K562 (cell line): ENCODE measurements around the gene SPRR3. TPM values are rescaled to one million over a fixed set of nuclear protein-coding genes. Genes with fewer than 3 reads are reported as not detected.

Source experiments
- ATAC-seq: fragments of 200-7000 bp; cut with Tn5 transposase; 3 replicates; pipeline ENCODE4 v1.9.1; 2020; ENCODE audit warnings: moderate library complexity
- BruUV-seq: library from RNA; stranded (reverse); fragments of 400-500 nt; replicated peaks from 2 replicates; lab custom pipeline; 2021; lab: Mats Ljungman, UMichigan
- CTCF ChIA-PET: fragments of 300-600 bp; formaldehyde crosslinking; extraction: SDS; loops from one replicate; lab custom pipeline; 2021; ENCODE audit warnings: low intra/inter-chr PET ratio; lab: Yijun Ruan, JAX
- POLR2A ChIA-PET: fragments of 300-600, 350-650 bp; sonication (Branson Sonifier 250); formaldehyde crosslinking; extraction: SDS; loops from one replicate; lab custom pipeline; 2021; ENCODE audit warnings: antibody characterized with exemption, inconsistent platforms; lab: Yijun Ruan, JAX
- DNase-seq, 4 experiments: peaks; one replicate each; pipeline versions ENCODE4 v3.0.0 to v3.0.0-alpha.2; 2011 to 2018; ENCODE audit warnings: low spot score in 3 of 4, mixed read lengths in 3 of 4; ENCODE audit errors: extremely low read depth in 1 of 4
- FAIRE-seq: peaks from 2 replicates; lab custom pipeline; 2011; peaks lifted over from hg19 to GRCh38; lab: Jason Lieb, UNC
- H2AFZ ChIP-seq: 2 replicates; pipeline ENCODE4 v1.6.0; 2011; ENCODE audit warnings: low read depth, low read length, control low read depth, inconsistent platforms
- H3K27ac ChIP-seq: fragments of 200-600 bp; 3 replicates; pipeline ENCODE4 v1.8.0; 2011; ENCODE audit warnings: low read depth, mild to moderate bottlenecking, control low read depth, inconsistent platforms, low read length, moderate library complexity, mixed read lengths; ENCODE audit errors: extremely low read depth
- H3K27me3 ChIP-seq, 2 experiments: fragments of 300-600 bp in 1 of 2; 2 replicates in 1 of 2; 3 replicates in 1 of 2; pipeline versions ENCODE4 v1.6.0 to v1.8.0; 2011; ENCODE audit warnings: inconsistent platforms in 2 of 2, low read length in 2 of 2, mild to moderate bottlenecking in 1 of 2, mixed read lengths in 1 of 2, moderate library complexity in 1 of 2; ENCODE audit not compliant: control insufficient read depth in 2 of 2, insufficient read depth in 2 of 2
- H3K36me3 ChIP-seq: fragments of 300-600 bp; 3 replicates; pipeline ENCODE4 v1.8.0; 2011; ENCODE audit warnings: mild to moderate bottlenecking, low read length, inconsistent platforms; ENCODE audit not compliant: control insufficient read depth, insufficient read depth
- H3K4me1 ChIP-seq, 2 experiments: fragments of 200-600 bp in 1 of 2; replicated peaks in 1 of 2; 2 replicates in 1 of 2; 3 replicates in 1 of 2; pipeline versions ENCODE4 v1.5.1 to v1.8.0; 2011; ENCODE audit warnings: inconsistent platforms in 2 of 2, low read length in 2 of 2, mild to moderate bottlenecking in 1 of 2, mixed read lengths in 1 of 2, moderate library complexity in 1 of 2; ENCODE audit not compliant: control insufficient read depth in 2 of 2, insufficient read depth in 2 of 2
- H3K4me2 ChIP-seq: 2 replicates; pipeline ENCODE4 v1.6.1; 2011; ENCODE audit warnings: low read length, control low read depth, inconsistent platforms, mixed read lengths; ENCODE audit not compliant: insufficient read depth
- H3K4me3 ChIP-seq: fragments of 200-600 bp; sonication (generic), shearing (Covaris generic); 2 replicates; pipeline ENCODE4 v1.5.1; 2016; ENCODE audit warnings: control low read depth, inconsistent platforms
- H3K79me2 ChIP-seq: fragments of 200-600 bp; 3 replicates; pipeline ENCODE4 v1.8.0; 2011; ENCODE audit warnings: low read length, inconsistent platforms; ENCODE audit not compliant: control insufficient read depth, insufficient read depth
- H3K9ac ChIP-seq, 2 experiments: 2 replicates each; pipeline versions ENCODE4 v1.6.0 to v1.6.1; 2011; ENCODE audit warnings: low read depth in 2 of 2, low read length in 2 of 2, control low read depth in 1 of 2, inconsistent platforms in 1 of 2, mild to moderate bottlenecking in 1 of 2, mixed read lengths in 1 of 2; ENCODE audit not compliant: insufficient read depth in 1 of 2
- H3K9me1 ChIP-seq: one replicate; pipeline ENCODE4 v1.6.0; 2011; ENCODE audit warnings: inconsistent platforms, mild to moderate bottlenecking, low read length, moderate library complexity; ENCODE audit not compliant: control insufficient read depth, insufficient read depth
- H3K9me3 ChIP-seq: replicated peaks from 2 replicates; pipeline ENCODE4 v1.5.1; 2011; ENCODE audit warnings: low read depth, low read length, inconsistent platforms; ENCODE audit not compliant: control insufficient read depth, insufficient read depth
- H4K20me1 ChIP-seq: replicated peaks from 2 replicates; pipeline ENCODE4 v1.6.1; 2011; ENCODE audit warnings: low read length, inconsistent platforms, mixed read lengths; ENCODE audit not compliant: control insufficient read depth, insufficient read depth
- CEBPG ChIP-seq, 3 experiments: fragments of 200-800 bp in 1 of 3; sonication (Bioruptor generic) in 1 of 3; sonication (generic) in 1 of 3; formaldehyde crosslinking in 1 of 3; IDR thresholded peaks in 2 of 3; conservative IDR thresholded peaks in 1 of 3; 2 replicates each; pipeline versions ENCODE4 v1.6.1 to v1.8.0; 2016 to 2022; ENCODE audit warnings: missing compliant biosample characterization in 2 of 3, missing genetic modification characterization in 2 of 3, mild to moderate bottlenecking in 1 of 3, missing genetic modification reagents in 1 of 3
- EP300 ChIP-seq: IDR thresholded peaks from 2 replicates; pipeline ENCODE4 v1.6.1; 2012; ENCODE audit warnings: low read length, improper control_type of control experiment
- HNRNPUL1 ChIP-seq: fragments of 200-400 bp; formaldehyde crosslinking; IDR thresholded peaks from 2 replicates; pipeline ENCODE4 v1.6.1; 2017; ENCODE audit warnings: low read length
- RBM34 ChIP-seq: fragments of 200-400 bp; formaldehyde crosslinking; IDR thresholded peaks from 2 replicates; pipeline ENCODE4 v1.6.1; 2018; ENCODE audit warnings: low read length, borderline replicate concordance; ENCODE audit not compliant: insufficient read depth
- TAF15 ChIP-seq: fragments of 200-400 bp; formaldehyde crosslinking; IDR thresholded peaks from 2 replicates; pipeline ENCODE4 v1.6.1; 2017; ENCODE audit warnings: mild to moderate bottlenecking, low read depth, low read length, moderate library complexity
- TOE1 ChIP-seq, 2 experiments: fragments of 450-650 bp in 1 of 2; sonication (generic) in 1 of 2; formaldehyde crosslinking in 1 of 2; IDR thresholded peaks; 2 replicates each; pipeline versions ENCODE4 v1.7.1 to v1.8.0; 2016 to 2022; ENCODE audit warnings: borderline replicate concordance in 2 of 2, mild to moderate bottlenecking in 2 of 2, antibody characterized with exemption in 1 of 2, inconsistent platforms in 1 of 2, low read depth in 1 of 2, missing genetic modification reagents in 1 of 2, moderate library complexity in 1 of 2
- ZNF224 ChIP-seq: sonication (generic); formaldehyde crosslinking; IDR thresholded peaks from 2 replicates; pipeline ENCODE4 v1.8.0; 2022; ENCODE audit warnings: mild to moderate bottlenecking, missing genetic modification reagents
- in situ Hi-C: fragments of 300-500 bp; cut with MboI; formaldehyde crosslinking; loops from 4 replicates; pipeline ENCODE4 v1.15.0; 2018; ENCODE audit warnings: inconsistent platforms, mixed read lengths
- intact Hi-C: fragments of 100-400 bp; cut with micrococcal nuclease; formaldehyde crosslinking; loops from 2 replicates; pipeline ENCODE4 v1.14.2; 2022
- polyA plus RNA-seq, 8 experiments: library from polyadenylated mRNA; depleted of rRNA in 4 of 8; stranded (reverse) in 5 of 8; unstranded in 3 of 8; fragments of >200 nt; fragmentation: Nextera tagmentation in 2 of 8; fragmentation: Illumina TruSeq in 1 of 8; extraction: Ambion mirVana in 2 of 8; extraction: Trizol in 1 of 8; gene quantifications; 2 replicates each; pipeline versions ENCODE4 v1.2.1 to v1.2.3, GENCODE V29; 2011 to 2014; ENCODE audit warnings: inconsistent platforms in 1 of 8, missing spikeins in 1 of 8
- total RNA-seq, 7 experiments: library from RNA; depleted of rRNA in 6 of 7; stranded (reverse); fragments of >200 nt in 6 of 7; fragmentation: Illumina TruSeq in 2 of 7; extraction: Trizol in 2 of 7; gene quantifications; 2 replicates each; pipeline versions ENCODE4 v1.2.1 to v1.2.3, GENCODE V29; 2011 to 2021; ENCODE audit warnings: low replicate concordance in 1 of 7
- TF ChIP-seq, protein P1 (sequence below): IDR thresholded peaks from 3 replicates; pipeline ENCODE4 v1.6.1; 2011; ENCODE audit warnings: borderline replicate concordance, mild to moderate bottlenecking, moderate library complexity; ENCODE audit not compliant: insufficient read length; ENCODE audit errors: extremely low read depth
- TF ChIP-seq, protein P2 (sequence below): sonication (generic); formaldehyde crosslinking; IDR thresholded peaks from 2 replicates; pipeline ENCODE4 v1.8.0; 2022; ENCODE audit warnings: mild to moderate bottlenecking, missing genetic modification reagents
- TF ChIP-seq, protein P3 (sequence below): sonication (generic); formaldehyde crosslinking; IDR thresholded peaks from 2 replicates; pipeline ENCODE4 v1.9.0; 2022; ENCODE audit warnings: mild to moderate bottlenecking, missing genetic modification reagents

Gene SPRR3
- total and polyA plus RNA-seq, 9 of the 15 experiments (the other 6 are each of a cell fraction or from before 2014, with no cell fraction given), result not detected

DNA sequence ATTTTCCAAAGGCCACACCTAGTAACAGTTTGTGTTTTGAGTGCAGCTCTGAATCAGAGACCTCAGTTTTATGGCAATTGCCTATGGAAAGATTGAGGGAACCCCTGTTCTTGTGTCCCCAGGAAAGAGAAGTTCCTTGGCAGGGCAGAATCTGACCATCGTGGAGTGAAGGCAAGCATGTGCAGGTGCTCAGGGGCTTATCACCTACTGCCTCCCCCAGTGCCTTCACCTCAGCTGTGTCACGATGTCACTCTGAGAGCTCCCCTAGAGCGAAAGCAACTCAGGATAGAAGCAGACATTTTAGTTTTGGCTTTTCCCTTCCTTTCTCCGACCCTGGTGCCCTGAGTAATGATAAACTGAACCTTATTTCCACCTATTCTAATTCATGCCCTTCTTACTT lies 19.5 kb upstream of the SPRR3 start (continued):
- TF ChIP-seq, protein P1, sequence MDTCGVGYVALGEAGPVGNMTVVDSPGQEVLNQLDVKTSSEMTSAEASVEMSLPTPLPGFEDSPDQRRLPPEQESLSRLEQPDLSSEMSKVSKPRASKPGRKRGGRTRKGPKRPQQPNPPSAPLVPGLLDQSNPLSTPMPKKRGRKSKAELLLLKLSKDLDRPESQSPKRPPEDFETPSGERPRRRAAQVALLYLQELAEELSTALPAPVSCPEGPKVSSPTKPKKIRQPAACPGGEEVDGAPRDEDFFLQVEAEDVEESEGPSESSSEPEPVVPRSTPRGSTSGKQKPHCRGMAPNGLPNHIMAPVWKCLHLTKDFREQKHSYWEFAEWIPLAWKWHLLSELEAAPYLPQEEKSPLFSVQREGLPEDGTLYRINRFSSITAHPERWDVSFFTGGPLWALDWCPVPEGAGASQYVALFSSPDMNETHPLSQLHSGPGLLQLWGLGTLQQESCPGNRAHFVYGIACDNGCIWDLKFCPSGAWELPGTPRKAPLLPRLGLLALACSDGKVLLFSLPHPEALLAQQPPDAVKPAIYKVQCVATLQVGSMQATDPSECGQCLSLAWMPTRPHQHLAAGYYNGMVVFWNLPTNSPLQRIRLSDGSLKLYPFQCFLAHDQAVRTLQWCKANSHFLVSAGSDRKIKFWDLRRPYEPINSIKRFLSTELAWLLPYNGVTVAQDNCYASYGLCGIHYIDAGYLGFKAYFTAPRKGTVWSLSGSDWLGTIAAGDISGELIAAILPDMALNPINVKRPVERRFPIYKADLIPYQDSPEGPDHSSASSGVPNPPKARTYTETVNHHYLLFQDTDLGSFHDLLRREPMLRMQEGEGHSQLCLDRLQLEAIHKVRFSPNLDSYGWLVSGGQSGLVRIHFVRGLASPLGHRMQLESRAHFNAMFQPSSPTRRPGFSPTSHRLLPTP, result no peak

DNA sequence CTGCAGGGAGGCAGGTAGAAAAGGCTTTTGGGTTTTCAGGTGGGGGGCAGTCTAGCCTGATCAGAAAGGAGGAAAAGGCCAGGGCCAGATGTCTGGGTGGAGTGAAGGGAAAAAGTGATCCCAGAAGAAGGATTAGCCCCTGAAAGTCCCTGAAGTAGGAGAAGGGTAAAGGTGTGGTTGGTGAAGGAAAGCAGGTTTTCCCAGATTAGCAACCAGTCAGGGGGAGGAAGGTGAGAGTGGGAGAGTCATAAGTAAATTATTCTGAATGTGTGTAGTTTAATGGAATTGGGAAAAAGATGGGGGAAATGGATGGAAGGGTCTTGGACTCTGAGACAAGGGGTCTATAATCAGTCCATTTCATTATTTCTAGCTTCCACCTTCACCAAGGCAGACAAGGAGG lies 18.3 kb upstream of the SPRR3 start:
- Histone ChIP-seq H3K27me3 (peaks cover 0 to 10% of the 10 kb centered on the region in 2 experiments; a peak in 3 of 5 replicates), H3K79me2 (no peaks in the 10 kb centered on the region), H4K20me1 (no peaks in the 10 kb centered on the region), H3K4me1 (no peaks in the 10 kb centered on the region), H3K9me1 (no peaks in the 10 kb centered on the region), H3K4me3 (no peak overlapping the region), H3K9me3 (no peaks in the 10 kb centered on the region)
- POLR2A ChIA-PET, result no interaction called here
- TF ChIP-seq, protein P2, sequence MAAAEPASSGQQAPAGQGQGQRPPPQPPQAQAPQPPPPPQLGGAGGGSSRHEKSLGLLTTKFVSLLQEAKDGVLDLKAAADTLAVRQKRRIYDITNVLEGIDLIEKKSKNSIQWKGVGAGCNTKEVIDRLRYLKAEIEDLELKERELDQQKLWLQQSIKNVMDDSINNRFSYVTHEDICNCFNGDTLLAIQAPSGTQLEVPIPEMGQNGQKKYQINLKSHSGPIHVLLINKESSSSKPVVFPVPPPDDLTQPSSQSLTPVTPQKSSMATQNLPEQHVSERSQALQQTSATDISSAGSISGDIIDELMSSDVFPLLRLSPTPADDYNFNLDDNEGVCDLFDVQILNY (CRISPR knock-in tag), result no peak
- TF ChIP-seq HNRNPUL1 (no peak), EP300 (no peak), RBM34 (no peak), CEBPG (CRISPR knock-in tag; IDR thresholded peaks at IDR 0.05) (no peak), CEBPG (tag; conservative IDR thresholded peaks at IDR 0.05 in 1 of 2, IDR thresholded peaks at IDR 0.05 in 1 of 2) (no peak), TOE1 (IDR thresholded peaks at IDR 0.05; ENCODE audit: borderline replicate concordance) (no peak), TOE1 (CRISPR knock-in tag; IDR thresholded peaks at IDR 0.05; ENCODE audit: borderline replicate concordance, low read depth) (no peak), ZNF224 (no peak), TAF15 (no peak)
- TF ChIP-seq, protein P3, sequence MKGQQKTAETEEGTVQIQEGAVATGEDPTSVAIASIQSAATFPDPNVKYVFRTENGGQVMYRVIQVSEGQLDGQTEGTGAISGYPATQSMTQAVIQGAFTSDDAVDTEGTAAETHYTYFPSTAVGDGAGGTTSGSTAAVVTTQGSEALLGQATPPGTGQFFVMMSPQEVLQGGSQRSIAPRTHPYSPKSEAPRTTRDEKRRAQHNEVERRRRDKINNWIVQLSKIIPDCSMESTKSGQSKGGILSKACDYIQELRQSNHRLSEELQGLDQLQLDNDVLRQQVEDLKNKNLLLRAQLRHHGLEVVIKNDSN (CRISPR knock-in tag), result no peak
- TF ChIP-seq, all 486 proteins: peak for 0
- BruUV-seq, result no TSS peak
- Histone ChIP-seq H3K36me3 (no peaks in the 10 kb centered on the region), H3K4me2 (no peak overlapping the region), H3K27ac (no peak overlapping the region), H3K9ac (no peak overlapping the region), H2AFZ (no peak overlapping the region)
- ATAC-seq (no peak), DNase-seq (no peak), FAIRE-seq (no peak)
- intact Hi-C loops, result no loop called here
- in situ Hi-C loops, result no loop called here
- CTCF ChIA-PET, result no interaction called here
